Measurements from ENCODE around the gene ADGRG6.

DNA sequence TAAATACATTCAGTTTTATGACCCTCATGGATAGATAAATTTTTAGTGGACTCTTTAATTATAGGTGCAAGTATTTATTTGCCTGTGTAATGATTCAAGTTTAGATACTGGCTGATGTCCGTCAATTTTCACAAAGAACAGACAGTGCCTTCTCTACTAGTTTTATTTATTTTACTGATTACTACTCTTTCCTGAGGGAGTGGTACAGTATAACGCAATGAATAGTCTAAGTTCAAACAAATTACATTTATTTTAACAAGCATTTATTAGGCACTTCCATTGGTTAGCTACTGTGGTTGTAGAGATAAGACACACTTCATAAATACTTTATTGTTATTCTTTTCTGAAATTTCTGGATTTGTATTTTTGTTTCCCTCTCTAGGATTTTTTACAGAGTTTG is 74.3 kb downstream of the ADGRG6 start:
- no peak for TF ChIP-seq POLR2A (IDR thresholded peaks at IDR 0.05; ENCODE audit: low read length)
- no peak for TF ChIP-seq GATA1 (IDR thresholded peaks at IDR 0.05; ENCODE audit: low read depth, low read length)
